ENCODE data around the gene CYP2U1. TPM values are rescaled to one million over a fixed set of nuclear protein-coding genes. Genes with fewer than 3 reads are reported as not detected.

Gene CYP2U1
- total RNA-seq, 1 experiment from 2014 or later: 1.1 TPM

DNA sequence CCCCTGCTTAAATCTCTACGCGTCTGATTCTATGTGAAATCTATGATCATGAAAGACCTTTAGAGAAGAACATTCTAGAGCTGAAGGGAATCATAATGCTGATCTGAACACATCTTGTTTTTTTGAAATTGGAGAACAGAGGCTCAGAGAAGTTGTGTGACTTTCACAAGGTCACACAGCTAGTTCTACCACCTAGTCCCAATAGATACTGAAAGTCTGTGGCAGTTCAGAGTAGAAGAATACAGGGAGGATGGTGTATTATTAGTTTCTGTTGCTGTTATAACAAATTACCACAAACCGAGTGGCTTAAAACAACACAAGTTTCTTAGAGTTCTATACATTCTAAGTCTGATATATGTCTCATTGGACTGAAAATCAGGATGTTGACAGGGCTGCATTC, 14.5 kb downstream of the CYP2U1 start:
- no peaks in the 10 kb centered on the region for H3K79me2 ChIP-seq (ENCODE audit: low read depth)
- no TSS peak for BruUV-seq (replicated peaks)
- no peak overlapping the region for H3K27ac ChIP-seq
- intact Hi-C loops (cut with micrococcal nuclease; ENCODE audit: unreplicated experiment): no loop called here
- no peak for DNase-seq
- H3K9me2 ChIP-seq (ENCODE audit: insufficient read depth): no peaks in the 10 kb centered on the region; the same call in 1 of the 2 replicates
- H3K9me3 ChIP-seq (ENCODE audit: insufficient read depth, low read depth): no peaks in the 10 kb centered on the region
- H3K27me3 ChIP-seq (ENCODE audit: insufficient read depth, low read depth): no peaks in the 10 kb centered on the region
- no peak overlapping the region for H3K4me2 ChIP-seq
- H3K4me1 ChIP-seq (replicated peaks; ENCODE audit: insufficient read depth): no peaks in the 10 kb centered on the region
- H3K36me3 ChIP-seq (ENCODE audit: low read depth): no peaks in the 10 kb centered on the region
- H3F3A ChIP-seq (ENCODE audit: insufficient read depth, low read depth): no peaks in the 10 kb centered on the region
- H4K20me1 ChIP-seq (ENCODE audit: insufficient read depth): no peaks in the 10 kb centered on the region
- H2AFZ ChIP-seq: no peak overlapping the region
- H3K4me3 ChIP-seq: no peak overlapping the region
- POLR2A ChIA-PET (ENCODE audit: unreplicated experiment): no interaction called here
- CTCF ChIA-PET: no interaction called here
- no peak for TF ChIP-seq EZH2 (IDR thresholded peaks at IDR 0.05; ENCODE audit: low read depth)
- TF ChIP-seq, protein P1, sequence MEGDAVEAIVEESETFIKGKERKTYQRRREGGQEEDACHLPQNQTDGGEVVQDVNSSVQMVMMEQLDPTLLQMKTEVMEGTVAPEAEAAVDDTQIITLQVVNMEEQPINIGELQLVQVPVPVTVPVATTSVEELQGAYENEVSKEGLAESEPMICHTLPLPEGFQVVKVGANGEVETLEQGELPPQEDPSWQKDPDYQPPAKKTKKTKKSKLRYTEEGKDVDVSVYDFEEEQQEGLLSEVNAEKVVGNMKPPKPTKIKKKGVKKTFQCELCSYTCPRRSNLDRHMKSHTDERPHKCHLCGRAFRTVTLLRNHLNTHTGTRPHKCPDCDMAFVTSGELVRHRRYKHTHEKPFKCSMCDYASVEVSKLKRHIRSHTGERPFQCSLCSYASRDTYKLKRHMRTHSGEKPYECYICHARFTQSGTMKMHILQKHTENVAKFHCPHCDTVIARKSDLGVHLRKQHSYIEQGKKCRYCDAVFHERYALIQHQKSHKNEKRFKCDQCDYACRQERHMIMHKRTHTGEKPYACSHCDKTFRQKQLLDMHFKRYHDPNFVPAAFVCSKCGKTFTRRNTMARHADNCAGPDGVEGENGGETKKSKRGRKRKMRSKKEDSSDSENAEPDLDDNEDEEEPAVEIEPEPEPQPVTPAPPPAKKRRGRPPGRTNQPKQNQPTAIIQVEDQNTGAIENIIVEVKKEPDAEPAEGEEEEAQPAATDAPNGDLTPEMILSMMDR (conservative IDR thresholded peaks at IDR 0.05): no peak

DNA sequence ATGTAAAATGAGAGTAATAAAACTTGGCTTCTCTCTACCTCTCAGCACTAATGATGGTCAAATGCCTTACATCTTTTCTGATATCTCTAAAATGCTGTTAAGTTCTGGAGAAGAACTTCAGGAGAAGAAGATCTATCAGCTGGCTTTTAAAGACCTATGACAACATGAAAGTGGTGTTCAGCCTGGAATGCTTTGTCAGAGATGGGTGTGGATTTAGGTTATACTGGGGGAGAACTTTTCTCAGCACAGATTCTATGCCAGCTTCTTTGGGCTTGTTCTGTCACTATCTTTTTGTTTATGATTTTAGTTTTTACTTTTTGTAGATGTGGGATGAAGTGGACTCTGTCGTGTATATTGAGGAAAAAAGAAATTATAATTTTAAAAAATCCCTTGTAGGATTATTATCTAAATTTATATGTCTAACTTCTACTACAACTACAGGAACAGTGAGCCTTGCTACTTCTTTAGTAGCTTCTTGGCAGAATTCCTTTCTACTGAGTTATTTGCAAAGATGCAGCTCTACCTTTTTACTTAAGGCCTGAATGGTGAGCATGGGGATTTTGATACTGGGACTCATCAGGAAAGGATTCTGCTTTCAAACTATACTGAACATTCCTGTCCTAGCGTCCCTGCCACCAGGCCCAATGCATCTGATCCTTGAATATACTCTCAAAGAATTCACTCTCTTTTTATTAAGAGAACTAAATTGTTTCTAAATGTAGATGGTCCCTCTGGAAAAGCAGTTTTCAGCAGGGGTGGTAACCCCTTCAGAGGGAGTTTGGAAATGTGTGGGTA, 19.6 kb downstream of the CYP2U1 start:
- H3K4me2 ChIP-seq: no peak overlapping the region
- no peak for DNase-seq
- no peaks in the 10 kb centered on the region for H3K4me1 ChIP-seq (replicated peaks; ENCODE audit: insufficient read depth)
- no peak overlapping the region for H3K4me3 ChIP-seq
- no peak overlapping the region for H3K27ac ChIP-seq
- CTCF ChIA-PET: no interaction called here
- POLR2A ChIA-PET (ENCODE audit: unreplicated experiment): no interaction called here
- no peaks in the 10 kb centered on the region for H3K27me3 ChIP-seq (ENCODE audit: insufficient read depth, low read depth)
- no TSS peak for BruUV-seq (replicated peaks)
- no peaks in the 10 kb centered on the region for H3K9me2 ChIP-seq (ENCODE audit: insufficient read depth)
- no peaks in the 10 kb centered on the region for H3K79me2 ChIP-seq (ENCODE audit: low read depth)
- no peaks in the 10 kb centered on the region for H4K20me1 ChIP-seq (ENCODE audit: insufficient read depth)
- H3K36me3 ChIP-seq (ENCODE audit: low read depth): no peaks in the 10 kb centered on the region
- H3F3A ChIP-seq (ENCODE audit: insufficient read depth, low read depth): no peaks in the 10 kb centered on the region
- H2AFZ ChIP-seq: no peak overlapping the region
- no peak for TF ChIP-seq EZH2 (IDR thresholded peaks at IDR 0.05; ENCODE audit: low read depth)
- TF ChIP-seq, protein P1 (conservative IDR thresholded peaks at IDR 0.05): no peak
- intact Hi-C loops (cut with micrococcal nuclease; ENCODE audit: unreplicated experiment): no loop called here
- no peaks in the 10 kb centered on the region for H3K9me3 ChIP-seq (ENCODE audit: insufficient read depth, low read depth)

DNA sequence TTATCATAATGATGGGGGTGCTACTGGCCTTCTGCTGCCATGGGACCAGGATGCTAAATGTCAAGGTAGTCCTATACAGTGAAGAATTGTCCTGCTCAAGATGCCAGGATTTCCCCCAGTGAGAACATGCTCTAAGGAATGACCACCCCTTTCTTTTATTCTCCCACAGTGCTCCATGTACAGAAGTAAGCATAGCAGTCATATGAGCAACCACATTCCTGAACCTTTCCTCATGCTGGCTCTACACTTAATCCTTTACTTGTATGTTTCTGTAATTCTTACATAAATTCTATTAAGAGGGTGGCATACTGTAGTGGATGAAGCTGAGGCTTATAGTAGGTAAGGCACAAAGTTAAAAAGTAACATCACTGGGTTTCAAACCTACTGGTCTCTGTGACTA, 20.2 kb downstream of the CYP2U1 start:
- intact Hi-C loops (cut with micrococcal nuclease; ENCODE audit: unreplicated experiment): no loop called here
- Histone ChIP-seq H3F3A (ENCODE audit: insufficient read depth, low read depth) (no peaks in the 10 kb centered on the region), H3K4me3 (no peak overlapping the region), H4K20me1 (ENCODE audit: insufficient read depth) (no peaks in the 10 kb centered on the region), H3K9me2 (ENCODE audit: insufficient read depth) (no peaks in the 10 kb centered on the region), H3K4me1 (replicated peaks; ENCODE audit: insufficient read depth) (no peaks in the 10 kb centered on the region), H3K9me3 (ENCODE audit: insufficient read depth, low read depth) (no peaks in the 10 kb centered on the region), H3K27ac (no peak overlapping the region), H3K36me3 (ENCODE audit: low read depth) (no peaks in the 10 kb centered on the region), H3K4me2 (no peak overlapping the region), H3K27me3 (ENCODE audit: insufficient read depth, low read depth) (no peaks in the 10 kb centered on the region), H3K79me2 (ENCODE audit: low read depth) (no peaks in the 10 kb centered on the region), H2AFZ (no peak overlapping the region)
- ChIA-PET CTCF (no interaction called here), POLR2A (ENCODE audit: unreplicated experiment) (no interaction called here)
- BruUV-seq (replicated peaks): no TSS peak
- no peak for DNase-seq
- no peak for TF ChIP-seq EZH2 (IDR thresholded peaks at IDR 0.05; ENCODE audit: low read depth)
- TF ChIP-seq, protein P1 (conservative IDR thresholded peaks at IDR 0.05): no peak

Data from PC-9 (cell line).